ENCODE results near the gene RELCH. TPM values are rescaled to one million over a fixed set of nuclear protein-coding genes. Genes with fewer than 3 reads are reported as not detected.

Gene RELCH

Small RNA genes lying within 50 kb of the gene (small RNA-seq; reads per million reads assigned to genes)
- gene RF00019 (ENCODE audit: insufficient read depth) = not detected

Data from neuronal stem cell (in vitro differentiated cells).